HG03439 (cell line): ENCODE data around the gene CHMP2A.
"Not testable (repeated sequence)": the region's sequence is repeated elsewhere in the genome, so short reads cannot be mapped to it uniquely, and the experiment has no call there.

Experiments used
- ATAC-seq: cut with Tn5 transposase; IDR thresholded peaks from one replicate; pipeline ENCODE4 v1.9.1; 2021; ENCODE audit warnings: mild to moderate bottlenecking, moderate library complexity; ENCODE audit not compliant: unreplicated experiment

CHMP2A gene

DNA sequence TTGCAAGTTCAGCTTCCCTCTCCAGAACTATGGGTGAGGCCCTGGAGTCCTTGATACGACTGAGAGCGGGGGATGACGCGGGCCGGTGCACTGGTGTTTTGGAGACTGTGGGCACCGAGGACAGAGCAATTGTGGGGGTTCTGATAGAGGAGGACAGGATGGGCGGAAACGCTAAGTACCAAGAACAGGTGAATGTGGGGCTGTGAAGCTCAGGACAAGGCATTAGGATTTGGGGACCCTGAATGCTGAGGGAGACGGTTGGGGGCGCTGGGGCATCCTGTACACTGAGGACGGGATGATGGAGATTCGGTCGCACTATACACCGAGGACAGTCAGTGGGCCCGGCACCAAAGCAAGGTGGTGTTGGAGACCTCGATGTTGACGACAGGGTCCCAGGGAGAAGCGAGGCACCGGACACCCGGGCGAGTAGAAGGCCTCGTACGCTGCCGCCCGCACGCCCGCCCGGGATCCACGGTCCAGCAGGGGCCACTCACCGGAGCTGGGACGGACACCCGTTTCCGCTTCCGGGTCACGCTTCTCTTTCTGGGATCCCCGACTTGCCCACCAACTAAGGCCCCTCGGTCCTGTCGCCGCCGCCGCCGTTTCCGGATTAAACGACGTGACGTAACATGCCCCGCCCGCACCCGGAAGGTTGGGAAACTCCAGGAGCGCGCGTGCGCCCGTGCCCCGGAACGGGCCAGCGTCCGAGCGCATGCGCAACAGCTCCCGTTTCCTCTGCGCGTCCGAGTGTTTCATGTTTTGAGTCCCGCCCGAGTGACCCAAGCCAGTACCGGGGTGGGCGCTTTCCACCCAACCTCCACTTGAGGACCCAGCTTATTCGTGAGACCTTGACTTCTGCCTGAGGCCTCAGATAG, at the start of gene CHMP2A:
TSS of gene CHMP2A (minus strand) at position 612 of the 875 bp plus-strand sequence. CDS start 893 bp downstream, outside the sequence.
- ATAC-seq = peak; percentile 34

GRCh38 chr19:58586133-58586765, 31.3 kb upstream of the CHMP2A start:
- no peak for ATAC-seq

GRCh38 chr19:58585442-58586132, 30.7 kb upstream of the CHMP2A start:
- no peak for ATAC-seq

DNA sequence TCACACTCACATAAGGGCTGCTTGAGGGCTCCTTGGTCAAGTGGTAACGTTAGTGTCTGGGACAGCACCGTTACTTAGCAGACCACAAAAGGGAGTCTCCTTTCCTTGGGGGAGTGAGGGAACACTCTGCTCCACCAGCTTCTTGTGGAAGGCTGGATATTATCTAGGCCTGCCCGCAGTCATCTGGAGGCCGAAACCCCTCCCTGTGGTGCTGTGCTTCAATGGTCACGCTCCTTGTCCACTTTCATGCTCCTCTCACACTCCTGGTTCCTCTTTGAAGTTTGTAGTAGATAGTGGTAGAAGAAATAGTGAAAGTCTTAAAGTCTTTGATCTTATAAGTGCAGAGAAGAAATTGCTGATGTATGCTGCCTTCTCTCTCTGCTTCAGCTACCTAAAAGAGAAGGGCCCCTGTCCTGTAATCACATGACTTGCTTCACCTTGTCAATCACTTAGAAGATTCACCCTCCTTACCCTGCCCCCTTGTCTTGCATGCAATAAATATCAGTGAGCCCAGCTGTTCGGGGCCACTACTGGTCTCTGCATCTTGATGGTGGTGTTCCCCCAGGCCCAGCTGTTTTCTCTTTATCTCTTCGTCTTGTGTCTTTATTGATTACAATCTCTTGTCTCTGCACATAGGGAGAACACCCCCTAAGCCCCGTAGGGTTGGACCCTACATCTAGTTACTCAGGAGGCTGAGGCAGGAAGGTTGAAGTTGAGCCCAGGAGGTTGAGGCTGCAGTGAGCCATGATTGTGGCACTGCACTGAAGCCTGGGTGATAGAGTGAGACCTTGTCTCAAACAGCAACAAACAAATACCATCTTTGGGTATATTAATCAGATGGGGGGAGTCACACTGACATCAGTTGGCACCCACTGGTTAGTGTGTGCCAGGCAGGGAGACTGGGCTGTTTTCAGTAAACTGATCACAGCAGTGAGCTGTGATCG, 29.9 kb upstream of the CHMP2A start:
- no peak for ATAC-seq

DNA sequence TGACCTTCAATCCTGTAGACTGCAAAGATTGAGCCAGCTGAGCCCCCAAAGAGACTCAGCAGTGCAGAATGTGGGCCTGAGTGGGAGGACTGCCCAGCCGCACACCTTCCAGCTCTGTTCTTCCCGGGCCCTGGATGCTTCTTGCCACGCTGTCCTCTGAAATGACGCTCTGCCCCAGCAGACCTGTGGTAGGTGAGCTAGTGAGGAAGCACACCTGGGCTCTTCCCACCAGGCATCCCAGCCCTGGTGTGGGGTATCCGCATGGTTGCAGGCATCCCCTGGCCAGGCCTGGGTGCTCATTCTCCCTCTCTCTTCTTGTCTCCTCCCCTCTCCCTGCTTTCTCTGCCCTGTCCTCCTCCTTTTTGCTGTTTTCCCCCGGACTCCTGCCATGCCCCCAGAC, 28.1 kb upstream of the CHMP2A start:
- no peak for ATAC-seq

DNA sequence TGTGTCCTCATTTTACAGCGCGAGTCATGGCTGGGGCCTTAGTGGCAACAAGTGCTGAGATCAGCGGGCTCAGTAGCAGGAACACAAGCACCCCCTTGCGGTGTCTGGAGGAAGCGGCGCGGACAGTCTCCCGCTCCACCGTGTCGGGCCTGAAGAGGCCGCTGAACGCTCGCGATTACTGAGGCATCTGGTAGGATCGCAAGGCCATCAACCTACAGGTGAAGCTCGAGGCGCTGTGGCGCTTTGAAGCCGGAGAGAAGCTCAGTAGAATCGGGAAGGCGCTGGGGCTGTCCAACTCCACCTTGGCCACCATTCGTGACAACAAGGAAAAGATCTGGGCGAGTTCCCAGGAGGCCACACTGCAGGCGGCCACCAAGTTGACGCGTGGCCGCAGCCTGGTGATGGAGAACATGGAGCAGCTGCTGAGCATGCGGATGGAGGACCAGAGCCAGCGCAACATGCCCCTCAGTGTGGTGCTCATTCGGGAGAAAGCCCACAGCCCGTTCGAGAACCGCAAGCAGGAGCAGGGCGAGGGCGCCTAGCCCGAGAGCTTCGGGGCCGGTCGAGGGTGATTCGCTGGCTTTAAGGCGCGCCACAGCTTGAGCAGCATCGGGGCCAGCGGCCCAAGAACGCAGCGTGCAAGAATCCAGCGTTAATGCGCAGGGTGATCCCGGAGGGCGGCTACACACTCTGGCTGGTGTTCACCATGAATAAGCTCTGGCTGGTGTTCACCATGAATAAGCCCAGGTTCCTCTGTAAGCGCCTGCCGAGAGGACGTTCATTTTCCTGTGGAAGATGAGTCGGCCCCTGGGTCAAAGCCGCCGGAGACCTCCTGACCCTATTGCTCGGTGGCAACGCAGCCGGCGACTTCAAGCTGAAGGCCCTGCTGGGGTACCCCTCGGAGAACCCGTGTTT, 26.6 kb upstream of the CHMP2A start:
- no peak for ATAC-seq

- ATAC-seq = no peak
Observed at GRCh38 chr19:58579473-58580142, 24.7 kb upstream of the CHMP2A start.

DNA sequence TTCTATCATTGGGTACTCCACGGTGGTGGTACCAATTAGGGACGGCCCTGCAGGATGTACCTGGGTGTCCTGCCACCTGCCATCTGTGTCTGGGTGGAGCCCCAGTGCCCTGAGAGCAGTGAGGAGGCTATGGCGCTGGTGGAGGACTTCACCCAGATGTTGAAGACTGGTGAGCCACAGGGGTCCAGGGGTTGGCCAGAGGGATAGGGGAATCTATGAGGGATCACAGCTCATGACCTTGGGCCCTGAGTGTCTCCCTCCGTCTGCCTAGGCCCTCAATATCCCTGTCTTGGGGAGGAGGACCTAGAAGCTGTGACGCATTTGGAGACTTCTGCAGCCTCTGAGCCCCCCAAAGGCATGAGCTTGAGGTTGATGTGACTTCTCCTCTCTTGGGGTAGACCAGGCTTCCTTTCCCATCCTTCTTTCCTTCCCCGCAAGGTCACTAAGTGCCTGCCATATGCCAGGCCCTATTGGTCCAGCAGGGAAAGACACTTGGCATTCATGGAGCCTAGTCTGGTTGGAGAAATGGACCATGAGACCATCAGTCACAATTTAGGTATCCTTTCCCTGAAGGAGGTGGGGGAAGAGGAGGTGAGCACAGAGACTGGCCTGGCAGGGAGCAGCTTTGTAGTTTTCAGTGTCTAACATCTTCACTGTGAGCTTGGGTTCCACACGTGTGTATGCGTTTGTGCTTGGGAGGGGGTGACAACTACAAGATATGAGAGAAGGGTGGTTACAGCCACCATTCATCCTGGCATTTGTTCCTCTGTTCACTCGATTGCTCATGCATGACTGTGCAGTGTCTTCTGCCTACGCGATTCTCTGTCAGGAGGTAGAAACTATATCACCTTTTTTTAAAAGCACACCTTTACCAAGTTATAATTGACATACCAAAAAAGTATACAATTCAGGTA, 23.4 kb upstream of the CHMP2A start:
- no peak for ATAC-seq

DNA sequence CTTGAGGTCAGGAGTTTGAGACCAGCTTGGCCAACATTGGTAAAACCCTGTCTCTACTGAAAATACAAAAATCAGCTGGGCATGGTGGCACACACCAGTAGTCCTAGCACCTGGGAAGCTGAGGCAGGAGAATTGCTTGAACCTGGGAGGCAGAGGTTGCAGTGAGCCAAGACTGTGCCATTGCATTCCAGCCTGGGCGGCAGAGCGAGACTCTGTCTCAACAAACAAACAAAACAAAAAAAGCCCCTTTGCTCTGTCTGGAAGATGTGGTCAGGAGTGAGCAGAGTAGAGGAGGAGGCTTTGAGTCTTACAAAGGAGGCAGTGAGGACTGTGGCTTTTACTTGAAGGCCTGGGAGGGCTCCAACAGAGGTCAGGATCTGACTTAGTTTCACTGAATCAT, 22.7 kb upstream of the CHMP2A start:
- not testable (repeated sequence) for ATAC-seq

- peak; percentile 46 for ATAC-seq
Observed at GRCh38 chr19:58575183-58576041, 20.5 kb upstream of the CHMP2A start.

GRCh38 chr19:58573658-58574164, 18.8 kb upstream of the CHMP2A start:
- ATAC-seq = no peak

GRCh38 chr19:58572818-58573657, 18.1 kb upstream of the CHMP2A start, which contains the start of gene MZF1:
Gene MZF1 (minus strand): TSS chr19:58573335. CDS start chr19:58571389, 1,946 bp downstream.
- ATAC-seq = peak; percentile 55

DNA sequence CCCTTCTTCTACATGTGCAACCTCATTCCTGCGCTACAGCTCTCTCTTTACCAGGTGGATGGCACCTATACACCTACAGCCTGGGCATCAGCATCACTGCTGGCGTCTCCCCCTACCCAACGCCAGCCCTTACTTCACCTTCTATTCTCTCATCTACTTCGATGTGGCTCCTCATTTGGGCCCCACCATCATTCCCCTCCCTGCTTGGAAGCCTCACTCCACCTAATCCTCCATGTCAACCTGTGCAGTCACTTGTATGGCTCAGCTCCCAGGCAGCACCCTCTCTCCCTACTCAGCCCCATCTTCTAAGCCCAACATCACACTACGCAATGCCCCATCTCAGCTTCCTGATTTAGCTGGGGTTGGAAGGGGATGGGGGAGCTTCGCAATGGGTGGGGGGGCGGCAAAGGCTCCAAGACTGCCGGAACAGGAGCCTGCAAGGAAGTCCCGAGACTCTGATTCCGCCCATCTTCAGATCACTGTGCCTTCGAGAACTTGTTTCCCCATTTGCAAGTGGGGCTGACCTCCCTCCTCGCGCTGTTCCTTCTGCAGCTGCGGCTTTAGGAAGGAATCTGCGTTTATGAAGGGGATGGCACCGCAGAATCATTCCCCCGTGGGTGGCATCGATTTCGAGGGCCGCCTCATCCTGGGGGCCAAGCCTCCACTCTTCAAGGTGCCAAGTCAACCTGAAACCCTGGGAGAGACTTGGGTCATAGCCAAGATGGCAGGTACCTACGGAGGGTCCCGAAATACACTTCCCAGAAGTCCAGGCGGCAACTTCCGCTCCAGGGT, 17.3 kb upstream of the CHMP2A start:
- no peak for ATAC-seq

DNA sequence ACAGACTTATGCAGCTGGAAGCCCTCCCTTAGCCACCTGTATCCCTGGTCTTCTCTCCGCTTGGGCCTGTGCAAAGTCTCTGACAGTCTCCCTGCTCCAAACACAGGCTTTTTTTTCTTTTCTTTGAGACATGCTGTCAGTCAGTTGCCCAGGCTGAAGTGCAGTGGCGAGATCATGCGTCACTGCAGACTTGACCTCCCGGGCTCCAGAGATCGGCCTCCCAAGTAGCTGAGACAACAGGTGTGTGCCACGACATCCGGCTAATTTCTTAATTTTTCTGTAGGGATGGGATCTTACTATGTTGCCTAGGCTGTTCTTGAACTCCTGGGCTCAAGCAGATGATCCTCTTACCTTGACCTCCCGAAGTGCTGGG, 16.7 kb upstream of the CHMP2A start:
- no peak for ATAC-seq
